Endothelial cell of umbilical vein (primary cell): ENCODE measurements around the gene DPEP3. TPM values are rescaled to one million over a fixed set of nuclear protein-coding genes. Genes with fewer than 3 reads are reported as not detected.

Source experiments
- BruUV-seq: library from RNA; stranded (reverse); fragments of 400-500 nt; replicated peaks from 2 replicates; lab custom pipeline; 2021; lab: Mats Ljungman, UMichigan
- CTCF ChIA-PET: fragments of 300-600, 350-600 bp; sonication (Branson Sonifier 250); formaldehyde crosslinking; loops from one replicate; lab custom pipeline; 2021; ENCODE audit warnings: antibody characterized with exemption, inconsistent platforms; lab: Charles Lee
- POLR2A ChIA-PET: fragments of 300-600, 350-600 bp; sonication (Branson Sonifier 250); formaldehyde crosslinking; loops from one replicate; lab custom pipeline; 2021; ENCODE audit warnings: antibody characterized with exemption, inconsistent platforms; lab: Charles Lee
- DNase-seq: peaks from one replicate; pipeline ENCODE4 v3.0.0-alpha.2; 2011; ENCODE audit warnings: low read depth, low spot score
- FAIRE-seq: peaks from 2 replicates; lab custom pipeline; 2011; peaks lifted over from hg19 to GRCh38; lab: Jason Lieb, UNC
- H2AFZ ChIP-seq: 2 replicates; pipeline ENCODE4 v1.6.0; 2012; ENCODE audit warnings: low read depth, low read length, control low read depth, inconsistent platforms
- H3K27ac ChIP-seq: 2 replicates; pipeline ENCODE4 v1.5.1; 2011; ENCODE audit warnings: low read depth, mild to moderate bottlenecking, control low read depth, low read length, moderate library complexity; ENCODE audit not compliant: insufficient read depth
- H3K27me3 ChIP-seq, 2 experiments: 2 replicates each; pipeline versions ENCODE4 v1.6.0 to v1.6.1; 2011; ENCODE audit warnings: low read length in 2 of 2, mixed read lengths in 1 of 2; ENCODE audit not compliant: control insufficient read depth in 2 of 2, insufficient read depth in 2 of 2
- H3K36me3 ChIP-seq, 2 experiments: 2 replicates in 1 of 2; 3 replicates in 1 of 2; pipeline ENCODE4 v1.5.1; 2011; ENCODE audit warnings: low read length in 2 of 2, mild to moderate bottlenecking in 1 of 2, moderate library complexity in 1 of 2; ENCODE audit not compliant: control insufficient read depth in 2 of 2, insufficient read depth in 2 of 2; ENCODE audit errors: extremely low read depth in 1 of 2
- H3K4me1 ChIP-seq: 3 replicates; pipeline ENCODE4 v1.5.1; 2011; ENCODE audit warnings: mild to moderate bottlenecking, low read length; ENCODE audit not compliant: control insufficient read depth, insufficient read depth; ENCODE audit errors: extremely low read depth
- H3K4me2 ChIP-seq: 2 replicates; pipeline ENCODE4 v1.6.1; 2011; ENCODE audit warnings: low read length, control low read depth, mixed read lengths; ENCODE audit not compliant: insufficient read depth
- H3K4me3 ChIP-seq, 3 experiments: fragments of 200-600 bp in 1 of 3; sonication (generic), shearing (Covaris generic) in 1 of 3; replicated peaks in 1 of 3; 2 replicates each; pipeline ENCODE4 v1.5.1; 2011 to 2016; ENCODE audit warnings: control low read depth in 3 of 3, low read length in 3 of 3, mild to moderate bottlenecking in 2 of 3, inconsistent platforms in 1 of 3, low read depth in 1 of 3, moderate library complexity in 1 of 3; ENCODE audit not compliant: insufficient read depth in 1 of 3
- H3K79me2 ChIP-seq: 2 replicates; pipeline ENCODE4 v1.6.0; 2012; ENCODE audit warnings: low read length, inconsistent platforms; ENCODE audit not compliant: control insufficient read depth, insufficient read depth
- H3K9ac ChIP-seq: replicated peaks from 2 replicates; pipeline ENCODE3; 2011; ENCODE audit warnings: low read length, control low read depth; ENCODE audit not compliant: insufficient read depth; ENCODE audit errors: extremely low read depth
- H3K9me1 ChIP-seq: replicated peaks from 3 replicates; pipeline ENCODE4 v1.6.0; 2011; ENCODE audit warnings: mild to moderate bottlenecking, low read length; ENCODE audit not compliant: control insufficient read depth, insufficient read depth; ENCODE audit errors: extremely low read depth
- H3K9me3 ChIP-seq: replicated peaks from 2 replicates; pipeline ENCODE4 v1.5.1; 2012; ENCODE audit warnings: low read length, inconsistent platforms; ENCODE audit not compliant: control insufficient read depth, insufficient read depth
- H4K20me1 ChIP-seq: replicated peaks from 2 replicates; pipeline ENCODE3; 2011; ENCODE audit warnings: mild to moderate bottlenecking, low read length; ENCODE audit not compliant: control insufficient read depth, insufficient read depth; ENCODE audit errors: extremely low read depth
- EZH2 ChIP-seq: IDR thresholded peaks from 2 replicates; pipeline ENCODE4 v1.6.1; 2012; ENCODE audit warnings: borderline replicate concordance, low read depth, mild to moderate bottlenecking, moderate library complexity, low read length, inconsistent platforms; ENCODE audit not compliant: severe bottlenecking
- FOS ChIP-seq: IDR thresholded peaks from 2 replicates; pipeline ENCODE4 v1.6.1; 2011; ENCODE audit warnings: mild to moderate bottlenecking, low read length, moderate library complexity, borderline replicate concordance; ENCODE audit not compliant: insufficient read depth
- GATA2 ChIP-seq: IDR thresholded peaks from 2 replicates; pipeline ENCODE4 v1.7.0; 2011; ENCODE audit warnings: low read depth, mild to moderate bottlenecking, moderate library complexity, mixed read lengths, low read length; ENCODE audit not compliant: insufficient read length, insufficient read depth
- JUN ChIP-seq: IDR thresholded peaks from 2 replicates; pipeline ENCODE4 v1.6.1; 2011; ENCODE audit warnings: borderline replicate concordance, low read depth; ENCODE audit not compliant: insufficient read length, insufficient read depth
- MAX ChIP-seq: IDR thresholded peaks from 2 replicates; pipeline ENCODE4 v1.6.1; 2011; ENCODE audit not compliant: insufficient read depth, insufficient read length
- MYC ChIP-seq: IDR thresholded peaks from one replicate; pipeline ENCODE4 v1.6.1; 2011; ENCODE audit warnings: mild to moderate bottlenecking, low read depth, low read length
- POLR2A ChIP-seq: IDR thresholded peaks from 2 replicates; pipeline ENCODE4 v1.6.1; 2012; ENCODE audit warnings: low read depth, mild to moderate bottlenecking, control low read depth, low read length
- POLR2AphosphoS5 ChIP-seq: IDR thresholded peaks from 2 replicates; pipeline ENCODE4 v1.6.1; 2012; ENCODE audit warnings: low read depth, mild to moderate bottlenecking, control low read depth, low read length, moderate library complexity; ENCODE audit not compliant: insufficient read depth
- dilution Hi-C: fragments of 300-500 bp; cut with MboI; formaldehyde crosslinking; loops from one replicate; pipeline ENCODE4 v1.15.0; 2019; ENCODE audit warnings: low sequenced_read_pairs; ENCODE audit not compliant: extremely low pct_ligation_motif_present
- intact Hi-C: fragments of 100-400 bp; cut with micrococcal nuclease; formaldehyde crosslinking; loops from one replicate; pipeline ENCODE4 v1.10.0; 2022
- polyA plus RNA-seq, 4 experiments: library from polyadenylated mRNA; depleted of rRNA in 3 of 4; stranded (reverse) in 3 of 4; unstranded in 1 of 4; fragments of >200 nt; gene quantifications; 2 replicates each; pipeline versions ENCODE4 v1.2.1 to v1.2.3, GENCODE V29; 2011 to 2012; ENCODE audit warnings: missing spikeins in 1 of 4
- total RNA-seq: library from RNA; stranded (reverse); gene quantifications from 2 replicates; pipeline ENCODE4 v1.2.3, GENCODE V29; 2021
- TF ChIP-seq, protein P1 (sequence below), 2 donors: IDR thresholded peaks; 1 replicate in 1 of 2; 2 replicates in 1 of 2; pipeline ENCODE4 v1.5.1; 2011; ENCODE audit warnings: low read length in 2 of 2, mild to moderate bottlenecking in 2 of 2, moderate library complexity in 2 of 2, control low read depth in 1 of 2, inconsistent platforms in 1 of 2, low read depth in 1 of 2; ENCODE audit not compliant: insufficient read depth in 1 of 2; ENCODE audit errors: extremely low read depth in 1 of 2

The DPEP3 gene
- total and polyA plus RNA-seq, 2 donors (not counting 3 experiments of a cell fraction or from before 2014, with no cell fraction given): 0.06 TPM; not detected in 1

DNA sequence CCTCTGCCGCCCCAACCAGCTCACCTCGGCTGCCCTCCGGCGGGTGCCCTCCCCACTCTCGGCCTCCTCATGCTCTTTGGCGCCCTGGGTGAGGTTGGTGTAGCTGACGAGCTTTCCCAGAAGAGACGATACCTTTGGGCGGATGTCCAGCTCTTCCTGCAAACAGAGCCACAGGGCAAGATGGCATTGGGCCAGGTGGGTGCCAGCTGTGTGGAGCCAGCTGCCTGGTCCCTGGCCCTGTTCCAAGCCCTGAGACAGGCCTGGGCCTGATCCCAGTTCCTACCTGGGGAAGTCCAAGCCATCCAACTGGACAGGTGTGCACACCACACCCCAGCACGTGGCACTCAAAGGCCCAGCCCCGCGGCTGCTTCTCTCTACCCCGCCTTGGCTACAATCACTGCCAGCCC, 18.7 kb downstream of the DPEP3 start:
- ChIA-PET CTCF (interaction anchor here (2.7 kb wide), 1 partner anchor 79 kb away, joined by 8 read pairs; no protein-coding TSS in a partner anchor), POLR2A (no interaction called here)
- DNase-seq: no peak
- Histone ChIP-seq H3K9me3 (no peaks in the 10 kb centered on the region), H3K4me2 (no peak overlapping the region), H4K20me1 (no peaks in the 10 kb centered on the region), H3K4me1 (peaks cover 7% of the 10 kb centered on the region), H2AFZ (no peak overlapping the region), H3K36me3 (peaks cover 12 to 50% of the 10 kb centered on the region in 2 experiments), H3K9me1 (no peaks in the 10 kb centered on the region), H3K27me3 (no peaks in the 10 kb centered on the region), H3K4me3 (no peak overlapping the region), H3K79me2 (peaks cover 36% of the 10 kb centered on the region), H3K27ac (no peak overlapping the region), H3K9ac (no peak overlapping the region)
- intact Hi-C loops (no loop called here), dilution Hi-C loops (no loop called here)
- no peak for FAIRE-seq
- TF ChIP-seq MYC (no peak), POLR2AphosphoS5 (no peak), JUN (no peak), GATA2 (no peak), FOS (no peak), MAX (no peak), EZH2 (no peak), POLR2A (no peak)
- TF ChIP-seq, protein P1, sequence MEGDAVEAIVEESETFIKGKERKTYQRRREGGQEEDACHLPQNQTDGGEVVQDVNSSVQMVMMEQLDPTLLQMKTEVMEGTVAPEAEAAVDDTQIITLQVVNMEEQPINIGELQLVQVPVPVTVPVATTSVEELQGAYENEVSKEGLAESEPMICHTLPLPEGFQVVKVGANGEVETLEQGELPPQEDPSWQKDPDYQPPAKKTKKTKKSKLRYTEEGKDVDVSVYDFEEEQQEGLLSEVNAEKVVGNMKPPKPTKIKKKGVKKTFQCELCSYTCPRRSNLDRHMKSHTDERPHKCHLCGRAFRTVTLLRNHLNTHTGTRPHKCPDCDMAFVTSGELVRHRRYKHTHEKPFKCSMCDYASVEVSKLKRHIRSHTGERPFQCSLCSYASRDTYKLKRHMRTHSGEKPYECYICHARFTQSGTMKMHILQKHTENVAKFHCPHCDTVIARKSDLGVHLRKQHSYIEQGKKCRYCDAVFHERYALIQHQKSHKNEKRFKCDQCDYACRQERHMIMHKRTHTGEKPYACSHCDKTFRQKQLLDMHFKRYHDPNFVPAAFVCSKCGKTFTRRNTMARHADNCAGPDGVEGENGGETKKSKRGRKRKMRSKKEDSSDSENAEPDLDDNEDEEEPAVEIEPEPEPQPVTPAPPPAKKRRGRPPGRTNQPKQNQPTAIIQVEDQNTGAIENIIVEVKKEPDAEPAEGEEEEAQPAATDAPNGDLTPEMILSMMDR (IDR thresholded peaks at IDR 0.05; ENCODE audit: extremely low read depth in 1 of 2, insufficient read depth in 1 of 2, low read depth in 1 of 2, low read length in 2 of 2): no peak
- BruUV-seq: no TSS peak
